NCI-H1436 treated with DMSO at 0.1 percent for 48 hours (cell line): Measurements from ENCODE around the gene ZNF549.

ENCODE experiments used
- DNase-seq: peaks from one replicate; lab custom pipeline; 2025; lab: John Stamatoyannopoulos, UW

The ZNF549 gene

GRCh38 chr19:57566396-57567265, 39.5 kb downstream of the ZNF549 start:
- DNase-seq = no peak

GRCh38 chr19:57570707-57571106, 43.6 kb downstream of the ZNF549 start:
- no peak for DNase-seq

- DNase-seq = no peak
Measured at GRCh38 chr19:57572415-57572947, 45.3 kb downstream of the ZNF549 start.

- no peak for DNase-seq
Measured at GRCh38 chr19:57576661-57577060, 49.5 kb downstream of the ZNF549 start.

- peak; percentile 96 for DNase-seq
Measured at GRCh38 chr19:57578487-57579205, 51.5 kb downstream of the ZNF549 start, which contains the start of gene ZNF416. TSS of gene ZNF416 (minus strand) at chr19:57578911. CDS start at chr19:57578704, 207 bp downstream.

- no peak for DNase-seq
Measured at GRCh38 chr19:57583104-57583520, 56.0 kb downstream of the ZNF549 start.

GRCh38 chr19:57583521-57584416, 56.6 kb downstream of the ZNF549 start, which contains the start of gene ZIK1:
TSS of gene ZIK1 (plus strand) at chr19:57584145. CDS start at chr19:57584357, 212 bp downstream.
- DNase-seq = peak; percentile 64

- no peak for DNase-seq
Measured at GRCh38 chr19:57587529-57587928, 60.4 kb downstream of the ZNF549 start.

- no peak for DNase-seq
Measured at GRCh38 chr19:57599377-57599760, 72.2 kb downstream of the ZNF549 start.

GRCh38 chr19:57599761-57600383, 72.7 kb downstream of the ZNF549 start, which contains the start of gene ZNF530:
TSS of gene ZNF530 (plus strand) at chr19:57599885. CDS start at chr19:57604346, 4,461 bp downstream.
- peak; percentile 62 for DNase-seq

GRCh38 chr19:57606931-57607330, 79.8 kb downstream of the ZNF549 start:
- DNase-seq = no peak
